Astrocyte (in vitro differentiated cells and primary cell): ENCODE measurements around the gene VSTM5.

ENCODE experiments used
- EZH2 ChIP-seq: IDR thresholded peaks from 2 replicates; pipeline ENCODE4 v1.6.1; 2012; ENCODE audit warnings: mild to moderate bottlenecking, low read length, inconsistent platforms; ENCODE audit not compliant: insufficient read depth
- TF ChIP-seq, protein P1 (sequence below): IDR thresholded peaks from 2 replicates; pipeline ENCODE4 v1.5.1; 2011; ENCODE audit warnings: low read depth, mild to moderate bottlenecking, inconsistent platforms, low read length, moderate library complexity; ENCODE audit not compliant: insufficient read depth

DNA sequence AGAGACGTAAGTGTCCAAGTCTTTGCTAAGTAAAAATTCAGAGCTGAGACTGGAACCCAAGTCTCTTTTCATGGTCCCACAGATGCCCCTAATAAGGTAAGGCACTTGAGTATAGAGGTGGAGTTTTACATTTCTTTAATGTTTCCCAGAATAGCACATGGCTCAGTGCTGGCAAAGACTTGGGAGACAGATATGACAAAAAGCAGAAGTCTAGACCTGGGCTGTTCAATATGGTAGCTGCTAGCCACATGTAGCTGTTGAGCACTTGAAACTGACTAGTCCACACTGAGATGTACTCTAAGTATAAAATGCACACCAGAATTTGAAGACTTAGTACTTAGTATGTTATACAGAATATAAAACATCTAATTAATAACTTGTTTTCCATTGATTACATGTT lies 17.6 kb downstream of the VSTM5 start:
- TF ChIP-seq, protein P1, sequence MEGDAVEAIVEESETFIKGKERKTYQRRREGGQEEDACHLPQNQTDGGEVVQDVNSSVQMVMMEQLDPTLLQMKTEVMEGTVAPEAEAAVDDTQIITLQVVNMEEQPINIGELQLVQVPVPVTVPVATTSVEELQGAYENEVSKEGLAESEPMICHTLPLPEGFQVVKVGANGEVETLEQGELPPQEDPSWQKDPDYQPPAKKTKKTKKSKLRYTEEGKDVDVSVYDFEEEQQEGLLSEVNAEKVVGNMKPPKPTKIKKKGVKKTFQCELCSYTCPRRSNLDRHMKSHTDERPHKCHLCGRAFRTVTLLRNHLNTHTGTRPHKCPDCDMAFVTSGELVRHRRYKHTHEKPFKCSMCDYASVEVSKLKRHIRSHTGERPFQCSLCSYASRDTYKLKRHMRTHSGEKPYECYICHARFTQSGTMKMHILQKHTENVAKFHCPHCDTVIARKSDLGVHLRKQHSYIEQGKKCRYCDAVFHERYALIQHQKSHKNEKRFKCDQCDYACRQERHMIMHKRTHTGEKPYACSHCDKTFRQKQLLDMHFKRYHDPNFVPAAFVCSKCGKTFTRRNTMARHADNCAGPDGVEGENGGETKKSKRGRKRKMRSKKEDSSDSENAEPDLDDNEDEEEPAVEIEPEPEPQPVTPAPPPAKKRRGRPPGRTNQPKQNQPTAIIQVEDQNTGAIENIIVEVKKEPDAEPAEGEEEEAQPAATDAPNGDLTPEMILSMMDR: no peak
- no peak for TF ChIP-seq EZH2
